AG10803 (cell line): Measurements from ENCODE around the gene GMEB2.
"Not testable (repeated sequence)": the region's sequence is repeated elsewhere in the genome, so short reads cannot be mapped to it uniquely, and the experiment has no call there.

Experiments
- DNase-seq: peaks from one replicate; pipeline ENCODE4 v3.0.0; 2010; ENCODE audit warnings: low read depth
- H3K4me3 ChIP-seq: 2 replicates; pipeline ENCODE4 v1.5.1; 2011; ENCODE audit warnings: mild to moderate bottlenecking, low read length, control low read depth
- CTCF ChIP-seq: conservative IDR thresholded peaks from 2 replicates; pipeline ENCODE4 v1.5.1; 2011; ENCODE audit warnings: mild to moderate bottlenecking, low read length, control low read depth, inconsistent platforms

The GMEB2 gene

GRCh38 chr20:63613863-63614594 is 12.9 kb downstream of the GMEB2 start:
- not testable (repeated sequence) for H3K4me3 ChIP-seq, DNase-seq

GRCh38 chr20:63612276-63612931 is 14.5 kb downstream of the GMEB2 start:
- TF ChIP-seq CTCF = no peak
- DNase-seq = no peak
- H3K4me3 ChIP-seq = no peak overlapping the region

More at GRCh38 chr20:63613863-63614594, 12.9 kb downstream of the GMEB2 start:
- peak; percentile 25 for TF ChIP-seq CTCF

GRCh38 chr20:63611646-63612045 is 15.3 kb downstream of the GMEB2 start:
- DNase-seq = no peak
- H3K4me3 ChIP-seq = no peak overlapping the region
- no peak for TF ChIP-seq CTCF

DNA sequence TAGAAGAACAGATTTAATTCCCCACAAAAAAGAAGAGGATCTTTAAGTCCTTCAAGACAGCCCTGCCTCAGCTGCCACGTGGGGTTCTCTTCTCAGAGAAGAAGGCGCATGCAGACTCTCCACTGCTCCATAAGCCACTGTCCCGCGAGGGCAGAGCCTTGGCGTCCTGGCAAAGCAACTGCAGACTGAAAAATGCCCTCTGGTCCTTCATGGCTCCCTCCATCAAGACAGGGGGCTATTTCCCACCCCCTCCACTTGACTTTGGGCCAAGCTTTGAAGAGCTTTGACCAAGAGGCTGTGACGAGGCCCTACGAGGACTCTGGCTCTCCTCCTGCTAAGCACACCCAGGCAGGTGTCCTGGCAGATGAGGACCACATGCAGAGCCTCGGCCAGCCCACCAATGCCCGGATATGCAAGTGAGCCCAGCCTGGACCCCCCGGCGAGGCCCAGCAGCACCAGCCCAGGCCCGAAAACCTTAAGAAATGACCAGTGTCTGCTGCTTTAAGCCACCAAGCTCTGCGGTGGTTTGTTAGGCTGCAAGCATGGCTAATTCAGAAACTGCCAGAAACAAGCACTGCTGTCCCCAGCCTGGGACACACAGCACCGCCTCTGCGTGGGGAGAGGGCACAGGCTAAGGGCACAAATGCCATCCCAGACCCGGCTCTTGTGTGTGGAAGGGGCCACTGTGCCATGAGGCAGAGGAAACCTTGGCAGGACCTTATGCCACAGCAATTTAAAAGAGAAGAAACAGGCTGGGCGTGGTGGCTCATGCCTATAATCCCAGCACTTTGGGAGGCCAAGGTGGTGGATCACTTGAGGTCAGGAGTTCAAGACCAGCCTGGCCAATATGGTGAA is 16.1 kb downstream of the GMEB2 start:
- TF ChIP-seq CTCF = no peak
- H3K4me3 ChIP-seq = no peak overlapping the region
- DNase-seq = no peak

DNA sequence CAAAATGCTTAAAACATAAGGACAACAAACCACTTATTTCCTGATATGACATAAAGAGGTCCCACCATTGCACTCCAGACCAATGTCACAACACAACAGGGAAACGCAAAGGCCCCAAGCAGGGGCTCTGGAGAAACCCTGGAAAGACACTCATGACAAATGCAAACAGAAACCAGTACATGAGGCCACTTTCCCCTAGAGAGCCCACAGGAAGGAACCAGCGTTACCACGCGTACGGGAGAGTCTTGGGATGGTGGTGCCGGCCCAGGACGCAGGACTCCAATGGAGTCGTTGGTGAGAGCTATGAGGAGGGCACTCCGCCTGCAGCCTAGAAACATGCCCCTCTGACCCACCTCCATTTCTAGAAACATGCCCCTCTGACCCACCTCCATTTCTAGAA is 20.2 kb downstream of the GMEB2 start:
- no peak for DNase-seq
- no peak for TF ChIP-seq CTCF
- no peak overlapping the region for H3K4me3 ChIP-seq

- TF ChIP-seq CTCF = no peak
- no peak for DNase-seq
- H3K4me3 ChIP-seq = no peak overlapping the region
These were observed 24.6 kb downstream of the GMEB2 start for GRCh38 chr20:63602321-63602720.

GRCh38 chr20:63601679-63602078 is 25.2 kb downstream of the GMEB2 start:
- not testable (repeated sequence) for DNase-seq, H3K4me3 ChIP-seq
